Measurements from ENCODE around the gene KANK2. TPM values are rescaled to one million over a fixed set of nuclear protein-coding genes. Genes with fewer than 3 reads are reported as not detected.
"Not testable (repeated sequence)": the region's sequence is repeated elsewhere in the genome, so short reads cannot be mapped to it uniquely, and the experiment has no call there.

Gene KANK2
- total and polyA plus RNA-seq, 2 donors (not counting 1 experiment from before 2014, with no cell fraction given): 192 to 511 TPM

DNA sequence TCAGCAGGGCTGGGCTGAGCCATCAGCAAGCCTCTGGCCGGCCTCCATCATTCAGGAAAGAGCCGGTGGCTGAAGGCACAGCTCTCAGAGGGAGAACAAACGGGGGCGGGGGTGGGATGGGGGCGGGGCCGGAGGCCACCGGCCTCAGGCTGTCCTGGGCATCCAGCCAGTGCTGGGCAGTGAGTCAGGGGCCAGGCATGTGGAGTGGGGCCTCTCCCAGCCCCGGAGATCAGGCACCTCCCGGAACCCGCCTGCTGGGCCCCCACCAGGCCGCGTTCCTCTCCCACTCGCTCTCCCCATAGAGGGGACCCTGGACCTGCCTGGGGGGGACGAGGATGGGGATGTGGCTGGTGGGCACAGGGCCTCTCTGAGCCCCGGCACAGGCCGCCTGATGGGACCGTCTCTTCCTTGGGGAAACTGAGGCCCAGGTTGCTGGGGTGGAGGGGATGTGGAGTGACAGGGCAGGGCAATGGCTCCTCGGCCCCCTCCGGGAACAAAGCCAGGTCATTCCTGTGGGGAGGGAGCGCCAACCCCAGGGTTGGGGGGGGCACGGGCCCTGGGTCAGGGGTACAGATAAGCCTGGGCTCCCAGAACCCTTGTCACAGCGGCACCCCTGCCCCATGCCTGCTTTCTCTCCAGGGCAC, 54.7 kb downstream of the KANK2 start:
- Histone ChIP-seq H4K20me1 (ENCODE audit: control insufficient read depth, extremely low read depth, insufficient read depth, low read length) (no peaks in the 10 kb centered on the region), H3K4me2 (ENCODE audit: extremely low read depth, insufficient read depth, low read length) (peak overlapping the region; percentile 73), H2AFZ (ENCODE audit: low read length) (no peak overlapping the region), H3K9ac (ENCODE audit: insufficient read depth, low read length) (peak overlapping the region; percentile 83), H3K27ac (ENCODE audit: insufficient read depth, low read length) (peak overlapping the region; percentile 99), H3K4me1 (ENCODE audit: control insufficient read depth, extremely low read depth, insufficient read depth, low read length) (peaks cover 39% of the 10 kb centered on the region), H3K36me3 (ENCODE audit: control insufficient read depth, insufficient read depth, low read length) (peaks cover 6% of the 10 kb centered on the region), H3K9me3 (ENCODE audit: control insufficient read depth, insufficient read depth, low read depth, low read length) (no peaks in the 10 kb centered on the region), H3K79me2 (ENCODE audit: control insufficient read depth, insufficient read depth, low read length) (no peaks in the 10 kb centered on the region), H3K4me3 (replicated peaks in 1 of 4; ENCODE audit: control extremely low read depth in 1 of 4, insufficient read depth in 1 of 4, low read depth in 3 of 4, low read length in 4 of 4) (peak overlapping the region in 1 of 4 experiments; percentile 37), H3K27me3 (ENCODE audit: control insufficient read depth, insufficient read depth, low read length) (no peaks in the 10 kb centered on the region)
- peak; percentile 90 to 96 for DNase-seq (ENCODE audit: low read depth in 2 of 2)
- no peak for TF ChIP-seq CTCF (conservative IDR thresholded peaks at IDR 0.05 in 1 of 2, IDR thresholded peaks at IDR 0.05 in 1 of 2; ENCODE audit: low read depth in 1 of 2, low read length in 2 of 2)
- TF ChIP-seq EZH2 (IDR thresholded peaks at IDR 0.05; ENCODE audit: low read length, missing control alignments): no peak

- TF ChIP-seq CTCF (conservative IDR thresholded peaks at IDR 0.05 in 1 of 2, IDR thresholded peaks at IDR 0.05 in 1 of 2; ENCODE audit: low read depth in 1 of 2, low read length in 2 of 2) (no peak), EZH2 (IDR thresholded peaks at IDR 0.05; ENCODE audit: low read length, missing control alignments) (no peak)
- H4K20me1 ChIP-seq (ENCODE audit: control insufficient read depth, extremely low read depth, insufficient read depth, low read length): no peaks in the 10 kb centered on the region
- no peaks in the 10 kb centered on the region for H3K79me2 ChIP-seq (ENCODE audit: control insufficient read depth, insufficient read depth, low read length)
- H3K27me3 ChIP-seq (ENCODE audit: control insufficient read depth, insufficient read depth, low read length): no peaks in the 10 kb centered on the region
- no peak overlapping the region for H3K4me2 ChIP-seq (ENCODE audit: extremely low read depth, insufficient read depth, low read length)
- no peak for DNase-seq (ENCODE audit: low read depth in 2 of 2)
- no peak overlapping the region for H3K9ac ChIP-seq (ENCODE audit: insufficient read depth, low read length)
- no peaks in the 10 kb centered on the region for H3K9me3 ChIP-seq (ENCODE audit: control insufficient read depth, insufficient read depth, low read depth, low read length)
- peak overlapping the region; percentile 24 for H3K27ac ChIP-seq (ENCODE audit: insufficient read depth, low read length)
- H2AFZ ChIP-seq (ENCODE audit: low read length): no peak overlapping the region
- H3K4me3 ChIP-seq (replicated peaks in 1 of 4; ENCODE audit: control extremely low read depth in 1 of 4, insufficient read depth in 1 of 4, low read depth in 3 of 4, low read length in 4 of 4): no peak overlapping the region
- peaks cover 5% of the 10 kb centered on the region for H3K36me3 ChIP-seq (ENCODE audit: control insufficient read depth, insufficient read depth, low read length)
- peaks cover 42% of the 10 kb centered on the region for H3K4me1 ChIP-seq (ENCODE audit: control insufficient read depth, extremely low read depth, insufficient read depth, low read length)
These were observed 55.3 kb downstream of the KANK2 start for GRCh38 chr19:11141937-11142527.

- H2AFZ ChIP-seq (ENCODE audit: low read length): no peak overlapping the region
- no peak overlapping the region for H3K27ac ChIP-seq (ENCODE audit: insufficient read depth, low read length)
- no peak overlapping the region for H3K4me2 ChIP-seq (ENCODE audit: extremely low read depth, insufficient read depth, low read length)
- no peak overlapping the region for H3K9ac ChIP-seq (ENCODE audit: insufficient read depth, low read length)
- TF ChIP-seq EZH2 (IDR thresholded peaks at IDR 0.05; ENCODE audit: low read length, missing control alignments) (no peak), CTCF (conservative IDR thresholded peaks at IDR 0.05 in 1 of 2, IDR thresholded peaks at IDR 0.05 in 1 of 2; ENCODE audit: low read depth in 1 of 2, low read length in 2 of 2) (no peak)
- no peaks in the 10 kb centered on the region for H3K9me3 ChIP-seq (ENCODE audit: control insufficient read depth, insufficient read depth, low read depth, low read length)
- no peak overlapping the region for H3K4me3 ChIP-seq (replicated peaks in 1 of 4; ENCODE audit: control extremely low read depth in 1 of 4, insufficient read depth in 1 of 4, low read depth in 3 of 4, low read length in 4 of 4)
- H4K20me1 ChIP-seq (ENCODE audit: control insufficient read depth, extremely low read depth, insufficient read depth, low read length): no peaks in the 10 kb centered on the region
- no peaks in the 10 kb centered on the region for H3K27me3 ChIP-seq (ENCODE audit: control insufficient read depth, insufficient read depth, low read length)
- H3K36me3 ChIP-seq (ENCODE audit: control insufficient read depth, insufficient read depth, low read length): peaks cover 2% of the 10 kb centered on the region
- H3K4me1 ChIP-seq (ENCODE audit: control insufficient read depth, extremely low read depth, insufficient read depth, low read length): peaks cover 42% of the 10 kb centered on the region
- no peak for DNase-seq (ENCODE audit: low read depth in 2 of 2)
- no peaks in the 10 kb centered on the region for H3K79me2 ChIP-seq (ENCODE audit: control insufficient read depth, insufficient read depth, low read length)
These were observed 56.4 kb downstream of the KANK2 start for GRCh38 chr19:11140896-11141295.

DNA sequence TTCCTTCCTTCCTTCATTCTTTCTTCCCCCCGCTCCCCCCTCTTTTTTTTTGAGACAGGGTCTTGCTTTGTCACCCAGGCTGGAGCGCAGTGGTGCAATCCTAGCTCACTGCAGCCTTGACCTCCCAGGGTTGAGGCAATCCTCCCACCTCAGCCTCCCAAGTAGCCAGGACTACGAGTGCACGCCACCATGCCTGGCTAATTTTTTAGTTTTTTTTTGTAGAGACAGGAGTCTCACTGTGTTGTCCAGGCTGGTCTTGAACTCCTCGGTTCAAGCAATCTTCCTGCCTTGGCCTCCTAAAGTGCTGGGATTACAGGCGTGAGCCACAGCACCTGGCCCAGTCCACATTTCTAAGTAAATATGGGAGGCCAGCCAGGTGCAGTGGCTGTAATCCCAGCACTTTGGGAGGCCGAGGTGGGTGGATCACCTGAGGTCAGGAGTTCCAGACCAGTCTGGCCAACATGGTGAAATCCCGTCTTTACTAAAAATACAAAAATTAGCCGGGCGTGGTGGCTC, 57.3 kb downstream of the KANK2 start:
- not testable (repeated sequence) for H3K36me3 ChIP-seq (ENCODE audit: control insufficient read depth, insufficient read depth, low read length); H2AFZ ChIP-seq (ENCODE audit: low read length); H3K4me3 ChIP-seq (replicated peaks in 1 of 4; ENCODE audit: control extremely low read depth in 1 of 4, insufficient read depth in 1 of 4, low read depth in 3 of 4, low read length in 4 of 4); H4K20me1 ChIP-seq (ENCODE audit: control insufficient read depth, extremely low read depth, insufficient read depth, low read length); H3K27me3 ChIP-seq (ENCODE audit: control insufficient read depth, insufficient read depth, low read length); H3K4me2 ChIP-seq (ENCODE audit: extremely low read depth, insufficient read depth, low read length); H3K79me2 ChIP-seq (ENCODE audit: control insufficient read depth, insufficient read depth, low read length); H3K9ac ChIP-seq (ENCODE audit: insufficient read depth, low read length); DNase-seq (ENCODE audit: low read depth in 2 of 2); H3K9me3 ChIP-seq (ENCODE audit: control insufficient read depth, insufficient read depth, low read depth, low read length)
- Histone ChIP-seq H3K4me1 (ENCODE audit: control insufficient read depth, extremely low read depth, insufficient read depth, low read length) (peaks cover 42% of the 10 kb centered on the region), H3K27ac (ENCODE audit: insufficient read depth, low read length) (peak overlapping the region; percentile 67)
